RPMI8226 (cell line): Measurements from ENCODE around the gene CRACDL.
"Not testable (repeated sequence)": the region's sequence is repeated elsewhere in the genome, so short reads cannot be mapped to it uniquely, and the experiment has no call there.

Experiments used
- DNase-seq: peaks from one replicate; pipeline ENCODE4 v3.0.0-alpha.2; 2015

CRACDL gene

GRCh38 chr2:98903767-98904485 lies 32.1 kb downstream of the CRACDL start:
- DNase-seq = no peak

DNA sequence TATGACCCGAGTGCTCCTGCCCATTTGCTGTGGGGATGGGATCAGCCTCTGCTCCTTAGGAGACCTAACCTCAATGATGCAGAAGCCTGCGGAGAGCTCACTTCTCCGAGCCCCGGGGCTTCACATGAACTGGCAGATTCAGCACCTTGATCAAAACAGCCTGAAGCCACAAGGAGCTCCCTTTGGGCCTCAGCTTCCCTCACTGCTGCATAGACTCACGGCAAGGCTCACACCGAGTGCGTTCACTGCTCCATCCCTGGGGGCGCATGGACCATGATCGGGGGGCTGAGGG lies 33.0 kb downstream of the CRACDL start:
- no peak for DNase-seq

DNA sequence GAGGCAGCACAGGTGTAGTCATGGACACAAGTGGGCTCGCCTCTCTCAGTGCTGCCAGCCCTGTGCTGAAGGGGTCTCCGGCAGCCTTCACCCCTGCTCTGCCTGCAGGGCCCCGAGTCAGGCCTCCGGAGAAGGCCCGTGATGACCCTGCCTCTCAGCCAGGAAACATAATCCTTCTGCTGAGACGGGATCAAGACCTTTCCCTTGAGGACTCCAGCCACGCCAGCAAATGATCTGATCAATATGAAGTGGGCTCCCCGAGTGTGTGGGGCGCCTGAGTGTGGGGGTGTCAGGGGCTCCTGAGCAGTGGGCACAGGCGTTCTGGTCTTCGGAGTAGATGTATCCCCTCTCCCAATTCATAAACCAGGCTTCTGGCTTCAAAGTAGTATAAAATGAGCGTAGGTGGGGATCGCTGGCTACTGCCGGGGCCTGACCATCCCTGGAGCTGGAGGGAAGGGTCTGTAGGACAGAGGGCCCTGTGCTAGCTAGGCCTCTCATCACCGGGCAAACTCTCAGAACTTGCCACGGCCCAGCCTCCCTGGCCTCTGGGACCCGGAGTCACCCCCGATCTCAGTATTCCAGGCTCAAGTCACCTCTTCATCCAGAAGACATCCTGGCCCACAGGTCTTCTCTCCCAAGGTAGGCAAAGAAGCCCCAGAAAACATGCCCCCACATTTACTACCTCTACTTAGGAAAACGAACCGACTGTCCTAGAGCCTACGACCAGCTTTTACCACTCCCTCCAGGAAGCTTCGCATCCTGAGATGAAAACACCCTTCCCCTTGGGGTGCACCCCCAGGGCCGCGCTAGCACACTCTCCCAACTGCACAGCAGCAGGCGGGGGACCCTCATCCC lies 33.6 kb downstream of the CRACDL start:
- no peak for DNase-seq

GRCh38 chr2:98901702-98902101 lies 34.3 kb downstream of the CRACDL start:
- no peak for DNase-seq

DNA sequence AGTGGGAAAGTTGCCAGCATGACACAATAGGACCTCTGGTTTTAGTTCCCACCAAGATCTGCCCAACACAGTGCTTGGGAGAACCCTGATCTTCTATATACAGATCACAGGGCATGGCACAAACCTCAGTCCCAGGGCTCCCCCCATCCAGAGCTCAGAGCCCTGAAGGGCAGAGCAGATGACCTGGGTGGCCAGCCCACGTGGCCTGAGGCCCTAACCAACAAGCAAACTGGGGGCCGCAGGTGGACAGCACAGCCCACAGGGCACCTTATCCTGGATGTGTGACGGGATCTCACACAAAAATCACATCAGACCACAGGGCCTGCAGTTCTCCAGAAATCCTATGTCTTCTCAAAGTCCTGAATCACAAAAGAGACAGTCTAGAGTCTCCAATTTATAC lies 34.7 kb downstream of the CRACDL start:
- DNase-seq = no peak

- DNase-seq = no peak
Measured at GRCh38 chr2:98900721-98901120, 35.3 kb downstream of the CRACDL start.

DNA sequence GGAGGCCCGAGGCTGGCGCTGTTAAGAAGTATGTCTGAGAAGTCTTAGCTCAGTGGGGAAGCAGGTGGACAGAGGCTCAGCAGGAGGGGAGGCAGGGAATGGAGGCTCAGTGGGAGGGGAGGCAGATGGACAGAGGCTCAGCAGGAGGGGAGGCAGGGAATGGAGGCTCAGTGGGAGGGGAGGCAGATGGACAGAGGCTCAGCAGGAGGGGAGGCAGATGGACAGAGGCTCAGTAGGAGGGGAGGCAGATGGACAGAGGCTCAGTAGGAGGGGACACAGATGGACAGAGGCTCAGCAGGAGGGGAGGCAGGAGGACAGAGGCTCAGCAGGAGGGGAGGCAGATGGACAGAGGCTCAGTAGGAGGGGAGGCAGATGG lies 36.3 kb downstream of the CRACDL start:
- not testable (repeated sequence) for DNase-seq

DNA sequence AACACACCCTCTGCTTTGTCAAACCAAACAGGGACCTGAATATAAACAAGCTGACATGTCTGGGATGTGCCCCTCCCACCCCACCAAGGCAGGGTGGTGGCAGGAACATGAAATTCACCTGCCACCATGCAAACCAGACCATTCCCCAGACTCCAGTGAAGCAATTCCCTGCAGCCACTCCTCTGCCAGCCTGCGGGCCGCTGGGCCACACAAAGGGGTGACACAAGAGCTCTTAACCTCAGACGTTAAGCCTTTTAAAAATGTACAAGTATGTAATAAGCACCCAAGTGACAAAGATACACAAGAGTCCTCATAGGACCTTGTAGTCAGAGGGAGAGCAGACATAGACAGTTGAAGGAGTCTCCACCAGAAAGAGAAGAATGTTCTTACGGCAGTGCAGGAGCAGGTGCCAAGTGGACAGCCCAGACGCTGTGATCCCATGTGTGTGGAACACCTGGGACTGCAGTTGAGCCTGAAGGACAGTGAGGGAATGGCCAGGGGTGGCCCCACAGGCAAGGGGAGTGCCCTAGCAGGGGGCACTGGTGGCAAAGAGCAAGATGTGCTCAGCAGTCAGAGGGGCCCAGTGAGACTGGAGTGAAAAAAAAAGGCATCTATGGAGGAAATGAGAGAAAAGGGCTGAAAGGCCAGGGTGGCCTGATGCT lies 36.9 kb downstream of the CRACDL start:
- DNase-seq = no peak

DNA sequence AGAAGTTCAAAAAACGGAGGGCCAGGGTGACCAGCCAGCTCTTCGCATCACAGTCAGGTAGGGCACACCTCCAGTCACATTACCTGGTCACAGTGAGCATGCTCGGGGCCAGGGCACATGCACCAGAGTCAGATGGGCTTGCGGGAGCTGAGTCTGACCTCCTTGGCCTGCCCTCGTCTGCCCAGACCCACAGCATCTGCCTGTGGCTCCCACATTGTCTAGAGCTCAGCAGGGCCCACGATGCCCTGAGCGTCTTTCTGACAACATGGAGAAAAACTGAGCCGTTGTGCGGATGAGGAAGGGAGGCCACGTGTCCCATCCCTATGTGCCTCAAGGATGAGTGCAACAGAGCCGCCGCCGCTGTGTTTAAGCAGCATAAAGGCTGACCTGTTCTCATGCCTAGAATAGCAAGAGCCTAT lies 37.6 kb downstream of the CRACDL start:
- DNase-seq = no peak

GRCh38 chr2:98897746-98898145 lies 38.3 kb downstream of the CRACDL start:
- DNase-seq = no peak

DNA sequence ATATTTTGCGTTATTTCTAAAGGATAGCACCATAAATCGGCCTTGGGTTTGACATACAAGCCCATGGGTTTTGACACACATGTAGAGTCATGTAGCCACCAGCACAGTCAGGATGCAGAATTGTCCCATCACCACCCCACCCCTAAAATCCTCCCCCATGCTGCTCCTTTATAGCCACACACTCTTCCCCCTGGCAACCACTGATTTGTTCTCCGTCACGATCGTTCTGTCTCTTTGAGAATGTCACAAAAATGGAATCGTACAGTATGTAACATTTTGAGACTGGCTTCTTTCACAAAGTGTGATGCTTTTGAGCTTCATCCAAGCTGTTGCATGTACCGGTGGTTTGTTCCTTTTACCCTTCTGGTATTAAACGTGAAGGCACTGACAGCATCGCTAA lies 39.1 kb downstream of the CRACDL start:
- no peak for DNase-seq

- no peak for DNase-seq
Measured at GRCh38 chr2:98896416-98896815, 39.6 kb downstream of the CRACDL start.

DNA sequence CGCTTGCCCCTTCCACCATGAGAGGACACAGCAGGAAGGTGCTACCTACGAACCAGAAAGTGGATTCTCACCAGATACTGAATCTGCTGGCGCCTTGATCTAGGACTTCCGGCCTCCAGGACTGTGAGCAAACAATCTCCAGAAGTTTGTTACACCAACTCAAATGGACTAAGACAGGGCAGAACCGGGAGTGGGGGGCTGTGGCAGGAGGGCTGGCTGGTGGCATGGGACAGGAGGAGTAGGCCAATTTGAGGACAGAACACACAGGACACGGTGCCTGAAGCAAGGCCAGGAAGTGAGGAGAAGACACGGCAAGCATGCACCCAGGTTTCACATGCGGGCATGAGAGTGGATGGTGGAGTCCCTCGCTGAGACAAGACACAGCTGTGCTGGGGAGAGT lies 40.1 kb downstream of the CRACDL start:
- DNase-seq = no peak

- DNase-seq = no peak
Measured at GRCh38 chr2:98895221-98895620, 40.8 kb downstream of the CRACDL start.

DNA sequence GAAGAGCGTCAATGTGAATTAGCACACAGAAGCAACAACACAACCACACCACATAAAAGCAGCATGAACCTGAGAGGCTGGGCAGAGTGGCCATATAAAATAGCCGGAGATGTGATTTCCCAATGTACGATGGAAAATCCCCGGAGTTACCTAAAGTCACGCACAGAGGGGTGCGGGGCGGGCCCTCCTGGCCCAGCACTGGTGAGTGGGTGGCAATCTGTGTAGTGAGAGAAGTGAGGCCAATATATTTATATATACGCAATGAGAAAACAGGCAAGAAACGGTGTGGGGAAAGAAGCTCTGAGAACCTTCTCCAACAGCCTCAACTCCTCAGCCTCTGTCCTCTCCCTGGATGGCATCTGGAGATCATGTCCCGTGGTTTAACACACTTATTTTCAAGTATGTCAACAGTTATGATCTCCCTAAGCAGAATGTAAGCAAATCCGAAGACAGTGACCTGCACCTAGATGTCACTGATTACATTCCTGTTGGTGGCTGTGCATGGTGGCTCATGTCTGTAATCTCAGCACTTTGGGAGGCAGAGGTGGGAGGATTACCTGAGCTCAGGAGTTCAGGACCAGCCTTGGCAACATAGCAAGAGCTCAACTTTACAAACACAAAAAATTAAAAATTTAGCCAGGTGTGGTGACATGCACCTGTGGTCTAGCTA lies 41.6 kb downstream of the CRACDL start:
- no peak for DNase-seq

GRCh38 chr2:98893911-98894321 lies 42.1 kb downstream of the CRACDL start:
- no peak for DNase-seq

DNA sequence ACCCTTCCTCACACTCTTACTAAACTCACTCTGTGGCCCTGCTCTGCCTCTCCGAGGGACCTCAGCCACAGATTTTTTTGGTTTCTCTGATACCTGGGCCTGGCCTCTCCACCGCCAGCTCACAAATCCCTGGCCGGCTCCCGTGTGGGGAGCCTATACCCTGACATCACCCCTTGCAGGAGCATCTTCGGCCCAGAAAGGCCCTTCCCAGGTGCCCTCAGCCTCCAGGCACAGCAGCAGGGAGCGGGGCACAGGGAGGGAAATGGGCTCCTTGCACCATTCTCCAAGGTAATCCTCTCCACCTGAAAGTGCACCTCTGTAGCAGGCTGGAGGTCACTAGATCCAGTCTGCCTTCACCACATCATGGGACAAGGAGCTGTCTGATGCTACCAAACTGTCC lies 43.2 kb downstream of the CRACDL start:
- no peak for DNase-seq

- DNase-seq = no peak
Measured at GRCh38 chr2:98891591-98891990, 44.4 kb downstream of the CRACDL start.

DNA sequence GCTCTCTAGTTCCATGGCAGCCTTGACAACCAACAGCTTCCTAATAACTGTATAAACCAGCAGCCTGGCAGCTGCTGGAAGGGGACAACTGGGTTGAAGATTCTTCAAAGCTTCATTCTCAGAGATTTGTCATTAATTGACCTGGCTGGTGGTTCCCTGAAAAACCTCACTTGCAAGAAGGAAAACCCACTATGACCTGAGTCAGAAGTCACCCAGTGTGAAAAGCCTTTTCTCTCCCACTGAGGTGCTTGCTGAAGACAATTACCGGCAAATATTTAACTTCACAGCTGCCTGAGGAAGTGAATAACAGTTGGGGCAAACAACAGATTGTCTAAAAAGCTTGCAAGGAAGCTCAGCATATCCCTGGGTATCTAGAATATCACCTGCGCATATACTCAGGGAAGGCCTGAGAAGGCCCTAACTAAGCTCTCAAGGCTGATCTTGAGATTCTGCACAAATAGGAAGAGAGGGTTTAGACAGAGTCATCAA lies 49.9 kb downstream of the CRACDL start:
- DNase-seq = no peak

GRCh38 chr2:98884658-98885057 lies 51.4 kb downstream of the CRACDL start:
- no peak for DNase-seq

- no peak for DNase-seq
Measured at GRCh38 chr2:98883780-98884211, 52.2 kb downstream of the CRACDL start.

- no peak for DNase-seq
Measured at GRCh38 chr2:98882971-98883779, 52.9 kb downstream of the CRACDL start.
